Measurements from ENCODE around the gene SYPL1. TPM values are rescaled to one million over a fixed set of nuclear protein-coding genes. Genes with fewer than 3 reads are reported as not detected.

Gene SYPL1
- polyA plus RNA-seq, 1 donor from 2014 or later = 17.4 TPM

- Histone ChIP-seq H3K79me2 (replicated peaks; ENCODE audit: insufficient read depth, low read length) (no peaks in the 10 kb centered on the region), H3K27ac (ENCODE audit: low read length) (no peak overlapping the region), H3K36me3 (ENCODE audit: insufficient read depth, low read length) (no peaks in the 10 kb centered on the region), H3K9ac (ENCODE audit: low read length) (no peak overlapping the region), H3F3A (ENCODE audit: insufficient read depth, low read length, poor library complexity, severe bottlenecking) (no peaks in the 10 kb centered on the region), H4K20me1 (ENCODE audit: insufficient read depth) (no peaks in the 10 kb centered on the region), H3K4me3 (ENCODE audit: low read length) (no peak overlapping the region), H3K4me2 (ENCODE audit: low read length) (no peak overlapping the region), H3K27me3 (ENCODE audit: insufficient read depth, low read depth, low read length) (no peaks in the 10 kb centered on the region), H3K9me2 (ENCODE audit: insufficient read depth, low read length) (no peaks in the 10 kb centered on the region), H2AFZ (ENCODE audit: low read depth, low read length) (no peak overlapping the region), H3K9me3 (ENCODE audit: low read length) (no peaks in the 10 kb centered on the region)
- TF ChIP-seq EZH2 (IDR thresholded peaks at IDR 0.05; ENCODE audit: borderline replicate concordance, insufficient read depth, low read length, poor library complexity, severe bottlenecking) (no peak), TAF1 (IDR thresholded peaks at IDR 0.05; ENCODE audit: low read depth) (no peak), POLR2AphosphoS5 (IDR thresholded peaks at IDR 0.05) (no peak), CTCF (IDR thresholded peaks at IDR 0.05; ENCODE audit: poor library complexity, severe bottlenecking) (no peak), RAD21 (conservative IDR thresholded peaks at IDR 0.05) (no peak), SMC3 (conservative IDR thresholded peaks at IDR 0.05; ENCODE audit: poor library complexity) (no peak)
Observed at GRCh38 chr7:106125417-106125816, 13.3 kb upstream of the SYPL1 start.

GRCh38 chr7:106124186-106124585 lies 12.1 kb upstream of the SYPL1 start:
- no peak overlapping the region for H3K9ac ChIP-seq (ENCODE audit: low read length)
- no peak overlapping the region for H3K4me2 ChIP-seq (ENCODE audit: low read length)
- no peak for TF ChIP-seq SMC3 (conservative IDR thresholded peaks at IDR 0.05; ENCODE audit: poor library complexity)
- TF ChIP-seq EP300 (conservative IDR thresholded peaks at IDR 0.05; ENCODE audit: poor library complexity, severe bottlenecking) = no peak
- no peak for TF ChIP-seq TAF1 (IDR thresholded peaks at IDR 0.05; ENCODE audit: low read depth)
- TF ChIP-seq REST (IDR thresholded peaks at IDR 0.05; ENCODE audit: borderline replicate concordance) = no peak
- TF ChIP-seq CTCF (IDR thresholded peaks at IDR 0.05; ENCODE audit: poor library complexity, severe bottlenecking) = no peak
- TF ChIP-seq MXI1 (conservative IDR thresholded peaks at IDR 0.05; ENCODE audit: poor library complexity, severe bottlenecking) = no peak
- no peak for TF ChIP-seq POLR2AphosphoS5 (IDR thresholded peaks at IDR 0.05)
- TF ChIP-seq EZH2 (IDR thresholded peaks at IDR 0.05; ENCODE audit: borderline replicate concordance, insufficient read depth, low read length, poor library complexity, severe bottlenecking) = no peak
- TF ChIP-seq RAD21 (conservative IDR thresholded peaks at IDR 0.05) = no peak
- no peaks in the 10 kb centered on the region for H3K27me3 ChIP-seq (ENCODE audit: insufficient read depth, low read depth, low read length)
- no peaks in the 10 kb centered on the region for H3K79me2 ChIP-seq (replicated peaks; ENCODE audit: insufficient read depth, low read length)
- H3K36me3 ChIP-seq (ENCODE audit: insufficient read depth, low read length) = no peaks in the 10 kb centered on the region
- H2AFZ ChIP-seq (ENCODE audit: low read depth, low read length) = no peak overlapping the region
- H3K4me3 ChIP-seq (ENCODE audit: low read length) = no peak overlapping the region
- no peaks in the 10 kb centered on the region for H4K20me1 ChIP-seq (ENCODE audit: insufficient read depth)
- no peaks in the 10 kb centered on the region for H3K9me3 ChIP-seq (ENCODE audit: low read length)
- H3K9me2 ChIP-seq (ENCODE audit: insufficient read depth, low read length) = no peaks in the 10 kb centered on the region
- no peak overlapping the region for H3K27ac ChIP-seq (ENCODE audit: low read length)
- H3F3A ChIP-seq (ENCODE audit: insufficient read depth, low read length, poor library complexity, severe bottlenecking) = no peaks in the 10 kb centered on the region
